Neural progenitor cell (in vitro differentiated cells): ENCODE data around the gene MYO1B.

Experiments
- EZH2phosphoT487 ChIP-seq: fragments of 200-600 bp; sonication (generic); IDR thresholded peaks from 2 replicates; pipeline ENCODE4 v1.6.1; 2017; ENCODE audit warnings: antibody characterized with exemption
- TF ChIP-seq, protein P1 (sequence below): fragments of 200-600 bp; sonication (generic); IDR thresholded peaks from 2 replicates; pipeline ENCODE4 v1.5.1; 2017; ENCODE audit warnings: antibody characterized with exemption, mild to moderate bottlenecking

- TF ChIP-seq, protein P1, sequence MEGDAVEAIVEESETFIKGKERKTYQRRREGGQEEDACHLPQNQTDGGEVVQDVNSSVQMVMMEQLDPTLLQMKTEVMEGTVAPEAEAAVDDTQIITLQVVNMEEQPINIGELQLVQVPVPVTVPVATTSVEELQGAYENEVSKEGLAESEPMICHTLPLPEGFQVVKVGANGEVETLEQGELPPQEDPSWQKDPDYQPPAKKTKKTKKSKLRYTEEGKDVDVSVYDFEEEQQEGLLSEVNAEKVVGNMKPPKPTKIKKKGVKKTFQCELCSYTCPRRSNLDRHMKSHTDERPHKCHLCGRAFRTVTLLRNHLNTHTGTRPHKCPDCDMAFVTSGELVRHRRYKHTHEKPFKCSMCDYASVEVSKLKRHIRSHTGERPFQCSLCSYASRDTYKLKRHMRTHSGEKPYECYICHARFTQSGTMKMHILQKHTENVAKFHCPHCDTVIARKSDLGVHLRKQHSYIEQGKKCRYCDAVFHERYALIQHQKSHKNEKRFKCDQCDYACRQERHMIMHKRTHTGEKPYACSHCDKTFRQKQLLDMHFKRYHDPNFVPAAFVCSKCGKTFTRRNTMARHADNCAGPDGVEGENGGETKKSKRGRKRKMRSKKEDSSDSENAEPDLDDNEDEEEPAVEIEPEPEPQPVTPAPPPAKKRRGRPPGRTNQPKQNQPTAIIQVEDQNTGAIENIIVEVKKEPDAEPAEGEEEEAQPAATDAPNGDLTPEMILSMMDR = no peak
- no peak for TF ChIP-seq EZH2phosphoT487
These were observed 21.0 kb downstream of the MYO1B start for GRCh38 chr2:191266201-191266600.
